Astrocyte of the hippocampus (primary cell): ENCODE data around the gene CYP2A13.
"Not testable (repeated sequence)": the region's sequence is repeated elsewhere in the genome, so short reads cannot be mapped to it uniquely, and the experiment has no call there.

Experiments used
- DNase-seq: peaks from one replicate; pipeline ENCODE4 v3.0.0; 2011; ENCODE audit warnings: low read depth, low spot score

Gene CYP2A13

DNA sequence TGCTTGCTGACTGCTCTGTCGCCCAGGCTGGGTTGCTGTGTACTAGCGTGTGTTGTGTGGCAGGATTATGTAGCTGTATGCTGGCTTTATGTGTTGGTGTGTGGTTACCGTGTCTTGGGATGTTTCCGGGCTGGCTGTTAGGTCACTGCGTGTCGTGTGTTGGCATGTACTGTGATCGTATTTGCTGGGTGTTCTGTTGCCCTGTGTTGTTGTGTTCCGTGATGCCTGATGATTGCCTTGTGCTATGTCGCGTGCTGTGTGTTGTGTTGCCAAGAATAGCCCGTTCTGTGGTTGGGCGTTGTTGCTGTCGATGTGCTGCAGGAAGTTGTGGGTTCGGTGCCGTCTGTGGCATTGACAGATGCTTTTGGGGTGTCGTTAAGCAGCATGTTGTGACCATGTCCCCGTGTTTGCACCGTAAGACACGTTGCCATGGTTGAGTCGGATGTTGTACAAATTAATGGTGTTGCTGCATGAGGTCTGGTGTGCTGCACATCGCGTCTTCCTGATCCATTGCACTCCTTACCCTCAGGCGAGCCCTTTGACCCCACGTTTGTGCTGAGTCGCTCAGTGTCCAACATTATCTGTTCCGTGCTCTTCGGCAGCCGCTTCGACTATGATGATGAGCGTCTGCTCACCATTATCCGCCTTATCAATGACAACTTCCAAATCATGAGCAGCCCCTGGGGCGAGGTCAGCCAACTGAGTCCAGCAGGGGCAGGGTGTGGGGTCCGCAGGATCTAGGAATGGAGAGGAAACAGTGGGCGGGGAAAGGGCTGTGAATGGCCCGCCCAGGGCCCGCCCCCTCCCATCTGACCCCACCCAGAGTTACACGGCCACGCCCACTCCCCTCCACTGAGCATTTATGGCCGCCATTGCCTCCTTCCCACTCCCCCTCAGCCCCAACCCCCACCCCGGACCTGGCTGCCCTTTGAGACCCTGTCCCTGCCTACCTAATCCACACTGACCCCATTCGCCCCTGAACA lies 33.0 kb downstream of the CYP2A13 start:
- not testable (repeated sequence) for DNase-seq

- DNase-seq = not testable (repeated sequence)
These were observed 34.6 kb downstream of the CYP2A13 start for GRCh38 chr19:41122846-41123245.

- no peak for DNase-seq
These were observed 35.6 kb downstream of the CYP2A13 start for GRCh38 chr19:41123716-41124294.

GRCh38 chr19:41126765-41127203 lies 38.5 kb downstream of the CYP2A13 start:
- not testable (repeated sequence) for DNase-seq

DNA sequence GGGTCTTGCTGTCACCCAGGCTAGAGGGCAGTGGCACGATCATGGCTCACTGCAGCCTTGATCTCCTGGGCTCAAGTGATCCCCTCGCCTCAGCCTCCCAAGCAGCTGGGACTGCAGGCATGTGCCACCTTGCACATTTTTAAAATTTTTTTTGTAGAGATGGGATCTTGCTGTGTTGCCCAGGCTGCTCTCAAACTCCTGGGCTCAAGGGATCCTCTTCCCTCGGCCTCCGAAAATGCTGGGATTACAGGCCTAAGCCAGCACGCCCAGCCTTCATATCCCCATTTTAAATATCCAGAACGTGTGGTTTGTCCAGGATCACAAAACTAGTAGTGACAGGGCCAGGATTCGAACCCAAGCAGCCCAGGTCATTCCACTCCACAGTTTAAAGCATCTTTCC lies 39.1 kb downstream of the CYP2A13 start:
- DNase-seq = not testable (repeated sequence)

DNA sequence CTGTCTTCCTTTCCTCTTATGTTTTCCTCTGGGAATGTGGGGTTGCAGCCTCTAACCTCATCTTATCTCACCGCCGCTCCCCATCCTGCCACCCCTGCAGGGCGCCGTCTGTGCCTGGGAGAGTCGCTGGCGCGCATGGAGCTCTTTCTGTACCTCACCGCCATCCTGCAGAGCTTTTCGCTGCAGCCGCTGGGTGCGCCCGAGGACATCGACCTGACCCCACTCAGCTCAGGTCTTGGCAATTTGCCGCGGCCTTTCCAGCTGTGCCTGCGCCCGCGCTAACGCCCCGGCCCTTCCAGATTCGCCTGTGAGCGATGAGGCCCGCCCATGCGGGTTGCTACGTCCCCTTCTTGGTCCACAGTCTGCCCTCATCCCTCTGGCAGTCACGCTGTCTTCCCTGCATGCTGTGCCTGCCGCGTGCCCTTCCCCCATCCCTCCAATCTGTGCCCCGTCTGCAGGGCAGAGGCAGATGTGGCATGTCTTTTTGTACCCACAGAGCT lies 39.6 kb downstream of the CYP2A13 start:
- peak; percentile 35 for DNase-seq

DNA sequence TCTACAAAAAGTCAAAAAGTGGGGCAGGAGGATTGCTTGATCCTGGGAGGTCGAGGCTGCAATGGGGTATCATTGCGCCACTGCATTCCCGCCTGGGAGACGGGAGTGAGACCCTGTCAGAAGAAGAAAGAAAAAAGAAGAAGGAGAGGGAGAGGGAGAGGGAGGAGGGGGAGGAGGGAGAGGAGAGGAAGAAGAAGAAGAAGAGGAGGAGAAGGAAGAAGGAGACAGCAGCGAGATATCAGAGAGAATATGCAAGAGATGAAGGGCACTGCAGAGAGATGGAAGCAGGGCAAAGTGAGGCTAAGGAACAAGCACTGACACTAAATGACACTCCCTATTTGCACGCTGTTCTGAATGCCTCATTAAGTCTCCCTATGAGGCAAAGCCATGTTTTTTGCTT lies 40.4 kb downstream of the CYP2A13 start:
- no peak for DNase-seq

DNA sequence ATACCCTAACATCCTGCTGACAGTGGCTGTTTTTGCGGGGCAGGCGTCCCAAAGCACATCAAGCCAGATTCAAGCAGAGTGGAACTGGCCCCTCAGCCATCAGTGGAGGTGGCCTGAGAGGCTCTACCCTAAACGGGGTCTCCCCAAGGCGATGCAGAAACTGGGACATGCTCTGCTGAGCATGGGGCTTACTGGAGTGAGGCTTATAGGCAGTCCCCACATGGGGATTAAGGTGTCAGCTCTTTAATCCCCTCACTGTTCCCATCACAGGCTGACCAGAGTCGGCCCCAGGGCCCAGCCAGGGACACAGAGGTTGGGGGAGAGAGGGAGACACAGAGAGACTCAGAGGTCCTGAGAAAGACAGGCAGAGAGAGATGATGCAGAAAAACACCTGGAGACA lies 42.9 kb downstream of the CYP2A13 start:
- DNase-seq = no peak

DNA sequence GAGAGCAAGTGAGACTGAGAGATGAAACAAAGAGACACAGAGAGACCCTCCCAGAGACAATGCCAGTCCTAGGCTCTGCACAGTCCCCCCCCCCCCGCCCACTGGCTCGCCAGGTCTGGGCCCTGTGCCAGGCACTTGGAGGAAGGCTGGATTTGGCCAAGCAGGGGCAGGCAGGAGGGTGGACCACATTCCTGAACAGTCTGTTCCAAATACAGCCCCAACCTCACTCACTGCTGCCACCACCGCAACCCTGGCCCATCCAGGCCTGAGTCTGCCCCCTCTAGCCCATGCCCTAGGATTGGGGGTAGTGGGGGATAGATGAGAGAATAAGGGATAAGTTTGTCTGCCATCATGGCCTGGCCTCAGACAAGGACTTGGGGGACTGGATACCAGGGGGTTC lies 45.0 kb downstream of the CYP2A13 start:
- DNase-seq = peak; percentile 35

- no peak for DNase-seq
These were observed 46.4 kb downstream of the CYP2A13 start for GRCh38 chr19:41134616-41135015.

- peak; percentile 53 for DNase-seq
These were observed 47.4 kb downstream of the CYP2A13 start for GRCh38 chr19:41135390-41136384.

- DNase-seq = no peak
These were observed 48.6 kb downstream of the CYP2A13 start for GRCh38 chr19:41136636-41137455.

DNA sequence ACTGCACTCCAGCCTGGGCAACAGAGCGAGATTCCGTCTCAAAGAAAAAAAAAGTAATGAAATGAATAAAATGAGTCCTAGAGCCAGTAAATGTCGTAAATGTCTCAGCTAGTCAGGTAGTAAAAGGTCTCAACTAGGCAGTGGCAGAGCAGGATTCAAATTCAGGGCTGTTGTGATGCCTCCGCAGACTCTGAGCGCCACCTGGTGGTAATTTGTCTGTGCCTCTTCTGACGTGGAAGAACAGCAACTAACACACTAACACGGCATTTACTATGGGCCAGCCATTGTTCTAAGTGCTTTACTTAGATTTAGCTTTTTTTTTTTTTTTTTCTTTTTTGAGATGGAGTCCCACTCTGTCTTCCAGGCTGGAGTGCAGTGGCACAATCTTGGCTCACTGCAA lies 56.2 kb downstream of the CYP2A13 start:
- peak; percentile 75 for DNase-seq
